ENCODE measurements around the gene KCNJ6.

Gene KCNJ6

GRCh38 chr21:37904856-37905255, 11.4 kb downstream of the KCNJ6 start:
- no peak for DNase-seq

GRCh38 chr21:37903396-37903795, 12.9 kb downstream of the KCNJ6 start:
- no peak for DNase-seq

DNA sequence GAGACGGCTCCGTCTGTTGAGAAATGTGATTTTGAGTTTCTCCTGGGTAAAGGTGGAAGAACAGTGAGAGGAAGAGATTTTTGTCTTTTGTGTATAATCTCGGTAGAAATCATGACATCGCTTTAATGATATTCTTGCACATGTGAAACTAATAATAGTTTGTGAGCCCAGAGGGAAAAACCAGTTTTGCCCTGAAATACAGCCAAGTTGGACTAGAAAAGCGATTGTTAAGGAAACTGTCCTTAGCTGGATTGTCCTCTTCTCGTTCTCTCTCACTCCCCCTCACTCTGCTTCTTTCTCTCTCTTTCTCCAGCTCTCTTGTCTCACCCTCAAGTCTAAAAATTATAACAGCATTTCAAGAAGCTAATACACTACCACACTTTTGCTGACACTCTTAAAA, 17.1 kb downstream of the KCNJ6 start:
- DNase-seq: no peak

GRCh38 chr21:37896788-37897187, 19.5 kb downstream of the KCNJ6 start:
- DNase-seq: no peak

GRCh38 chr21:37891972-37892371, 24.3 kb downstream of the KCNJ6 start:
- no peak for DNase-seq

DNA sequence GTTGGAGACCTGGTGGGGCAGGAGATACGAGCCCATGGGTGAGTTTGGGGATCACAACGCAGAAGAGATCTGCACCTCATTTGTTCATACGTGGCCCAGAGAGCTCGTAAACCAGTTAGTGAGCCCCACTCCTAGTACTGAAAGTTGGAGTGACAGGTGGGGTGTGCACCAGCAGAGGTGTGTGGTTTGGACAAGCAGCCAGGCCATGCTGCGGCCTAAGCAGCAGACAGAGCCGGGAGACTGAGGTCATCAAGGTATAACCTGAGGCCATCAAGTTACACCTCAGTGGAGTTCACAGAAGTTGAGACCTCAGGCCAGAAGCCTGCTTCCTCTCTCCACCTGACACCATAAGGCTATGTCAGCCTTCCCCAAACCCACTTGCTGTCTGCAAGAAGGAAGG, 27.6 kb downstream of the KCNJ6 start:
- DNase-seq: no peak

DNA sequence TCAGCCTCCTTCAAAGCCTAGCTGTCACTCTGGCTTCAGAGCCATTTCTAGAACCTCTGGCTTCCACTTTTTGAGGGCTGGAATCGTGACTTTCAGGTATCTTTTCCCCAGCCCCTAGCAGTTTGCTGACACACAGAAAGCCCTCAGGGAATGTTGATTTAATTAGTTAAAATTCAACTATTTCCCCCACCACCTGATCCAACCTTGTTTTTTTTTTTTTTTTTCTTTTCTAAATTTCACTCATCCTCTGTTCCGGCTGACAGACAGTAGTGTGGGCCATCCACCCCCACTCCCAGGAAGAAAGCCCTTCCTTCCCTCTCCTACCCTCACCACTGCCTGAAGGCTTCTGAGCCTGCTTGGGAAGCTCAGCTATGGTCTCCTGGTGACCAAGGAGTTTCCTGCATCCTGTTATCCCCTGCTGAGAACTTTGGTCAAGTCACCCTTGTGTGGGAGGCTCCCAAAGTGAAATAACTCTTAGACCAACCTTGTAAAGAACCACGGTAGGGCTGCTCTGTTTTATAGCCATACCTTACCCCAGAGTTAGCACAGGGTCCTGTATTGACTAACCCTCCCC, 29.4 kb downstream of the KCNJ6 start:
- DNase-seq: no peak

GRCh38 chr21:37886120-37886519, 30.1 kb downstream of the KCNJ6 start:
- no peak for DNase-seq

- no peak for DNase-seq
Measured at GRCh38 chr21:37878946-37879660, 37.2 kb downstream of the KCNJ6 start.

GRCh38 chr21:37877888-37878684, 38.2 kb downstream of the KCNJ6 start:
- DNase-seq: no peak

- DNase-seq: no peak
Measured at GRCh38 chr21:37877171-37877570, 39.1 kb downstream of the KCNJ6 start.

- no peak for DNase-seq
Measured at GRCh38 chr21:37876561-37876960, 39.7 kb downstream of the KCNJ6 start.

- DNase-seq: no peak
Measured at GRCh38 chr21:37874904-37875780, 41.1 kb downstream of the KCNJ6 start.

DNA sequence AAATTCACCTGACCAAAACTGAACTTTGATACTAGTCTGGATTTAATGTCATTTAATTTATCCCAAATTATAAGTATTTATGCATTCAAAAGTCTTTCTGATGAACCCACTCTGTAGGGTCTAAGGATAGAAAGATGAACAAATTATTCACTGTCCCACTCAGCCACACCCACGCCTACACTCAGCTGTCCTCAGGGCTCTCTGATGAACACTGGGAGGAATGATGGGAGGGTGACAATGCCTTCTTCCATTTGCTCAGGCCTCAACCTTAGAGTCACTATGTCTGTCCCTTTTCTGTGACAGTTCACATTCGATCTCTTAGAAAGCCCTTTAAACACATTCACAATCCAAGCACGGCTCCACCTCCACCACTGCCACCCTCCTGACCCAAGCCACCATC, 41.8 kb downstream of the KCNJ6 start:
- DNase-seq: no peak

GRCh38 chr21:37873655-37874054, 42.6 kb downstream of the KCNJ6 start:
- DNase-seq: no peak

- no peak for DNase-seq
Measured at GRCh38 chr21:37871121-37871862, 45.0 kb downstream of the KCNJ6 start.

- DNase-seq: no peak
Measured at GRCh38 chr21:37870221-37870620, 46.0 kb downstream of the KCNJ6 start.

DNA sequence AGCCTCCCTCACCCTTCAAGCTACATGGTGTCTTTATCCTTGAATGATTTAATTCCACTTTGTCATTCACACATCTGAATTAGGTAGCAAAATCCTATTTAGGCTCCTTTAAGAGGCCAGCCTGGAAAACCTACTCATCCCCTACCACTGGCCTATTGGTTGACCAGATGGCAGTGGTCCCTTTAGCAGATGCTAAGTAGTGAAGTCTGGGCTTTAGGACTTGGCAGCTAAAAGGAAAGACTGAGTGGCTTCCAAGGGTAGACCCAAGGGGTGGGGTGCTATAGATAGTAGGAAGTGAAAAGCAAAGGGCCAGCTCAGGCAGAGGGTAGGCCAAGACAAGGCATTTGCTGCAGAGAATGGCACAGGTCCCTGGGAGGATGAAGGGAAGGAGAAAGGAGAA, 46.6 kb downstream of the KCNJ6 start:
- no peak for DNase-seq

DNA sequence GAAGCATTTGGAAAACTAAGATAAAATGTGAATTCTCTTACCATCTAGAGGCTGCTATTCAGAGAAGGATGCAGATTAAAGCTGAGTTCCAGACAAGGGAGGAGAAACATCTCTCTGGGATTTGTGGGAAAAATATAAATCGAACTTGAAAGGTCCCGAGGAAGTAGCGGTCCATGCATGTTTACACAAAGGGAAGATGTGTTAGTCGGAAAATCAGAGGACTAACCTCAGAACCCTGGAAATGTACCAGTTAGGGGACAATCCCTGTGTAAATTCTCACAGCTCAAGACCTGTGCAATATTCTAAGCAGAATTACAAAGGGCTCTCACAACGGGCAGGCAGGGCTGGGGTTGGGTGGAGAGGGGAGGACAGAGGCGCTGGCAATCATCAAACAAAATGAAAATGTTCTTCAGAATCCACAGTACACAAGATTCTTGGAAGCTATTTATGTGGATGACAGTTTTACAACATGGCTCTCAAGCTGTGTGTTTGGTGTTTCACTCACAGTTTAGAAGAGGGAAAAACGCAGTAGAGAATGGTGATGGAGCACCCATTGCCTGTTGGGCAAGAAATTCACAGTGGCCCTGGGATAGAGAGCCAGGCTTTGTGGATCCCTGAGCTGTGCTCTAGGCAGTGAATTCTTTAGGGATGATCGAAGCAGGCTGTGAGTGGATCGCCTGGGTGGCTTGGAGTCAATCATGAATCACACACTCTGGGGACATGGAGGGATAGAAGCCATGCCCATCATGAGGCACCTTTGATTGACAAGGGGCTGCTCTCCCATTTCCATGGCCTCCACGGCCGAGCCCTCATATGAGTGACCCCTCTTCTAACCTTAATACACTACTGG, 47.6 kb downstream of the KCNJ6 start:
- DNase-seq: no peak

GRCh38 chr21:37866027-37866426, 50.2 kb downstream of the KCNJ6 start:
- DNase-seq: no peak

- DNase-seq: no peak
Measured at GRCh38 chr21:37865156-37865555, 51.1 kb downstream of the KCNJ6 start.

Data from KG1 (cell line).